Smooth muscle cell (in vitro differentiated cells): ENCODE results near the gene LGMN. TPM values are rescaled to one million over a fixed set of nuclear protein-coding genes. Genes with fewer than 3 reads are reported as not detected.
"Not testable (repeated sequence)": the region's sequence is repeated elsewhere in the genome, so short reads cannot be mapped to it uniquely, and the experiment has no call there.

ENCODE experiments used
- DNase-seq: peaks from one replicate; lab custom pipeline; 2025; ENCODE audit not compliant: unreplicated experiment; lab: John Stamatoyannopoulos, UW
- H2AFZ ChIP-seq: fragments of 200-600 bp; sonication (generic); 2 replicates; pipeline ENCODE4 v1.6.0; 2016; ENCODE audit warnings: antibody characterized with exemption, low read depth, mild to moderate bottlenecking
- H3F3A ChIP-seq: fragments of 200-600 bp; sonication (generic); 2 replicates; pipeline ENCODE4 v1.6.0; 2017; ENCODE audit warnings: antibody characterized with exemption, low read depth
- H3K27ac ChIP-seq: fragments of 200-600 bp; sonication (generic); 2 replicates; pipeline ENCODE4 v1.5.1; 2016; ENCODE audit warnings: low read depth, mild to moderate bottlenecking
- H3K27me3 ChIP-seq: fragments of 200-600 bp; sonication (generic); 2 replicates; pipeline ENCODE4 v1.6.1; 2016; ENCODE audit warnings: low read depth, mild to moderate bottlenecking
- H3K36me3 ChIP-seq: fragments of 200-600 bp; sonication (generic); 2 replicates; pipeline ENCODE4 v1.5.1; 2016; ENCODE audit warnings: low read depth
- H3K4me1 ChIP-seq: fragments of 200-600 bp; sonication (generic); 2 replicates; pipeline ENCODE4 v1.5.1; 2016; ENCODE audit warnings: low read depth
- H3K4me2 ChIP-seq: fragments of 200-600 bp; sonication (generic); 2 replicates; pipeline ENCODE4 v1.6.0; 2016; ENCODE audit warnings: mild to moderate bottlenecking
- H3K4me3 ChIP-seq: fragments of 200-600 bp; sonication (generic); 2 replicates; pipeline ENCODE4 v1.5.1; 2016; ENCODE audit warnings: mild to moderate bottlenecking
- H3K79me2 ChIP-seq: fragments of 200-600 bp; sonication (generic); 2 replicates; pipeline ENCODE4 v1.6.0; 2016; ENCODE audit warnings: low read depth, mild to moderate bottlenecking
- H3K9ac ChIP-seq: fragments of 200-600 bp; sonication (generic); 2 replicates; pipeline ENCODE4 v1.6.0; 2016; ENCODE audit warnings: low read depth
- H3K9me3 ChIP-seq: fragments of 200-600 bp; sonication (generic); replicated peaks from 2 replicates; pipeline ENCODE4 v1.5.1; 2016; ENCODE audit warnings: low read depth
- H4K20me1 ChIP-seq: fragments of 200-600 bp; sonication (generic); 2 replicates; pipeline ENCODE4 v1.6.0; 2016; ENCODE audit warnings: low read depth
- CTCF ChIP-seq: fragments of 200-600 bp; sonication (generic); IDR thresholded peaks from 2 replicates; pipeline ENCODE4 v1.5.1; 2017; ENCODE audit warnings: borderline replicate concordance, mild to moderate bottlenecking, antibody characterized with exemption; ENCODE audit not compliant: insufficient read depth, poor library complexity, severe bottlenecking
- WGBS: methylation state at CpG from one replicate; pipeline ENCODE4 v1.1.7; 2016; ENCODE audit warnings: low lambda C conversion rate; 5-methylcytosine and 5-hydroxymethylcytosine counted together
- polyA plus RNA-seq: library from polyadenylated mRNA; unstranded; fragments of >200 nt; fragmentation: Nextera tagmentation; extraction: Ambion mirVana; gene quantifications from 2 replicates; pipeline ENCODE4 v1.2.1, GENCODE V29; 2016
- total RNA-seq: library from RNA; depleted of rRNA; stranded (reverse); fragments of >200 nt; gene quantifications from 2 replicates; pipeline ENCODE4 v1.2.3, GENCODE V29; 2014

LGMN gene
- total and polyA plus RNA-seq, 2 experiments from 2014 or later, result 124 to 133 TPM

- 94% methylated on average over 8 of the region's 8 CpGs for WGBS
- Histone ChIP-seq H3K36me3 (no peaks in the 10 kb centered on the region), H4K20me1 (peaks cover 15% of the 10 kb centered on the region), H3K4me3 (no peak overlapping the region), H3K4me2 (no peak overlapping the region), H3F3A (peaks cover 3% of the 10 kb centered on the region), H3K4me1 (no peaks in the 10 kb centered on the region), H2AFZ (no peak overlapping the region), H3K27me3 (no peaks in the 10 kb centered on the region), H3K79me2 (peaks cover 7% of the 10 kb centered on the region), H3K27ac (no peak overlapping the region), H3K9ac (no peak overlapping the region), H3K9me3 (no peaks in the 10 kb centered on the region)
- no peak for DNase-seq
- no peak for TF ChIP-seq CTCF
Observed at GRCh38 chr14:92718664-92719063, 29.8 kb downstream of the LGMN start.

DNA sequence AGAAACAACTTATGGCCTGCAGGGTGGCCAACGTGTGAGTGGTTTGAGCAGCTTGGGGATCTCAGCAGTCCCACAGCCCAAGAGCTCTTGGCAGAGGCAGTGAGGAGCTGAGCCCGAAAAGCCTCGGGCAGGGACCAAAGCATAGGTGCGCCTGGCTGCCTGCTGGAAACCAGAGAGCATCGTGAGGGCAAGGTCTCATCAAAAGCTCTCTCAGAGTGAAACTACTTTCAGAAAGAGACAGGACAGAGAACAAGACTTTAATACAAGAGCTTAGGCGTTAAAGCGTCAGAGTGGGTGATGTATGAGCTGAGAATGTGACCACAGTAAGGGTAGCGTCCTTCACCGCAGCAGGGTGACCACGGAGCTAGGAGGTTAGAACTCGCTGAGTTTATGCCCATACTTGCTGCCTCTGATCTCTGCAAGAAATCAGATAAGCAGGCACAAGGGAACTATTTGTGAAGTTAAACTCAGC lies 30.8 kb downstream of the LGMN start:
- Histone ChIP-seq H4K20me1 (peaks cover 15% of the 10 kb centered on the region), H3K4me1 (no peaks in the 10 kb centered on the region), H3K36me3 (no peaks in the 10 kb centered on the region), H3K79me2 (peaks cover 7% of the 10 kb centered on the region), H3K4me3 (no peak overlapping the region), H2AFZ (no peak overlapping the region), H3K27ac (peak overlapping the region; percentile 42), H3K9me3 (no peaks in the 10 kb centered on the region), H3K4me2 (no peak overlapping the region), H3K27me3 (no peaks in the 10 kb centered on the region), H3K9ac (no peak overlapping the region), H3F3A (peaks cover 3% of the 10 kb centered on the region)
- WGBS, result 50% methylated on average over 11 of the region's 11 CpGs
- TF ChIP-seq CTCF, result no peak
- DNase-seq, result no peak

GRCh38 chr14:92716131-92716530 lies 32.3 kb downstream of the LGMN start:
- no peaks in the 10 kb centered on the region for H3K79me2 ChIP-seq
- no peaks in the 10 kb centered on the region for H3K27me3 ChIP-seq
- H3K4me2 ChIP-seq, result no peak overlapping the region
- no peak overlapping the region for H3K27ac ChIP-seq
- H3K9me3 ChIP-seq, result no peaks in the 10 kb centered on the region
- H3F3A ChIP-seq, result peaks cover 3% of the 10 kb centered on the region
- no peaks in the 10 kb centered on the region for H3K36me3 ChIP-seq
- no peaks in the 10 kb centered on the region for H3K4me1 ChIP-seq
- H4K20me1 ChIP-seq, result peaks cover 15% of the 10 kb centered on the region
- no peak overlapping the region for H3K9ac ChIP-seq
- no peak overlapping the region for H2AFZ ChIP-seq
- TF ChIP-seq CTCF, result no peak
- H3K4me3 ChIP-seq, result no peak overlapping the region
- WGBS, result 95% methylated on average over 10 of the region's 10 CpGs
- DNase-seq, result no peak

GRCh38 chr14:92714739-92715307 lies 33.6 kb downstream of the LGMN start:
- H3K27me3 ChIP-seq, H3K4me2 ChIP-seq, H3K4me1 ChIP-seq, H3K4me3 ChIP-seq, H3K36me3 ChIP-seq, H3K27ac ChIP-seq, H3F3A ChIP-seq, H3K9ac ChIP-seq, H3K79me2 ChIP-seq, H2AFZ ChIP-seq, H3K9me3 ChIP-seq, DNase-seq: not testable (repeated sequence)
- TF ChIP-seq CTCF, result peak; percentile 64
- WGBS, result 77% methylated on average over 7 of the region's 7 CpGs
- peaks cover 12% of the 10 kb centered on the region for H4K20me1 ChIP-seq
